GM12875 (cell line): ENCODE data around the gene RAD18.

Experiments
- H3K4me3 ChIP-seq: one replicate; pipeline ENCODE4 v1.5.1; 2011; ENCODE audit warnings: low read depth, low read length, control low read depth
- TF ChIP-seq, protein P1 (sequence below): IDR thresholded peaks from 2 replicates; pipeline ENCODE4 v1.5.1; 2011; ENCODE audit warnings: low read depth, mild to moderate bottlenecking, control low read depth, inconsistent platforms, low read length, moderate library complexity, borderline replicate concordance; ENCODE audit not compliant: insufficient read depth

RAD18 gene

GRCh38 chr3:8847317-8847716 is 116.0 kb downstream of the RAD18 start:
- no peak overlapping the region for H3K4me3 ChIP-seq
- TF ChIP-seq, protein P1, sequence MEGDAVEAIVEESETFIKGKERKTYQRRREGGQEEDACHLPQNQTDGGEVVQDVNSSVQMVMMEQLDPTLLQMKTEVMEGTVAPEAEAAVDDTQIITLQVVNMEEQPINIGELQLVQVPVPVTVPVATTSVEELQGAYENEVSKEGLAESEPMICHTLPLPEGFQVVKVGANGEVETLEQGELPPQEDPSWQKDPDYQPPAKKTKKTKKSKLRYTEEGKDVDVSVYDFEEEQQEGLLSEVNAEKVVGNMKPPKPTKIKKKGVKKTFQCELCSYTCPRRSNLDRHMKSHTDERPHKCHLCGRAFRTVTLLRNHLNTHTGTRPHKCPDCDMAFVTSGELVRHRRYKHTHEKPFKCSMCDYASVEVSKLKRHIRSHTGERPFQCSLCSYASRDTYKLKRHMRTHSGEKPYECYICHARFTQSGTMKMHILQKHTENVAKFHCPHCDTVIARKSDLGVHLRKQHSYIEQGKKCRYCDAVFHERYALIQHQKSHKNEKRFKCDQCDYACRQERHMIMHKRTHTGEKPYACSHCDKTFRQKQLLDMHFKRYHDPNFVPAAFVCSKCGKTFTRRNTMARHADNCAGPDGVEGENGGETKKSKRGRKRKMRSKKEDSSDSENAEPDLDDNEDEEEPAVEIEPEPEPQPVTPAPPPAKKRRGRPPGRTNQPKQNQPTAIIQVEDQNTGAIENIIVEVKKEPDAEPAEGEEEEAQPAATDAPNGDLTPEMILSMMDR: no peak

GRCh38 chr3:8846176-8846575 is 117.1 kb downstream of the RAD18 start:
- H3K4me3 ChIP-seq: no peak overlapping the region
- TF ChIP-seq, protein P1: no peak

- TF ChIP-seq, protein P1: no peak
- no peak overlapping the region for H3K4me3 ChIP-seq
These were observed 117.6 kb downstream of the RAD18 start for GRCh38 chr3:8845641-8846040.

GRCh38 chr3:8843347-8843746 is 119.9 kb downstream of the RAD18 start:
- TF ChIP-seq, protein P1: no peak
- H3K4me3 ChIP-seq: no peak overlapping the region

DNA sequence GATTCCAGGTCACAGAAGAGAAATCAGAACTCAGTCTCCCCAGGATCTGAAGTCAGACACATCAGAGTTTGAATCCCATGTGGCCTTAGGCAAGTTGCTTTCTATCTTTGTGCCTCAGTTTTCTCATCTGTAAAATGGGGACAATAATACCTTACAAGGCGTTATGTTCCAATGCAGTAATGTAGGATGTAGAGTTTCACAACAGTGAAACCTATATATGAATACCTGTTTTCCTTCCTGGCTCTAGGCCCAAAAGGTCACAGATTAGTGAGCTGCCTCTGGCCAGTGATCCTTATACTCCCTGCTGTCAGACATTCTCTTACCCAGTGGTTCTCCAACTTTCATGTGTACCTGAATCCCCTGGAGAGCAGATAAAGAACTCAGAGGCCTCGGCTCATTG is 121.0 kb downstream of the RAD18 start:
- TF ChIP-seq, protein P1: no peak
- no peak overlapping the region for H3K4me3 ChIP-seq

DNA sequence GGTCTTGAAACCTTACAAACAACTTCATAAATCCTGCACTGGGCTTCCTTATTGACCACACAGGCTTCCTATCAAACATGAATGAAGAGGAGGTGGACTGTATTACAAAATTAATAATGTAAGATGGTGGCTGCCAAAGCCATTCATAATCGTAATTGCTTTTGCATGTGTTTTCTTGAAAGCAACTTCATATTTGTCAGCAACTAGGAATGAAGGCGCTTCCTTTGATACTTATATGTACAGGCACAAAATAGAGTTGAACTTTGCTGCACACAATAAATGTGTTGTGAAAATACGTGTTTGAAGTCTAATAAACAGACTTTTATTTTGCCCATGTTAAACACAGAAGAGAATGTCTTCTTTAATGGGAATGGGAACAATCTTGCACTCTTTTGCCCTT is 121.8 kb downstream of the RAD18 start:
- H3K4me3 ChIP-seq: no peak overlapping the region
- TF ChIP-seq, protein P1: no peak

- H3K4me3 ChIP-seq: no peak overlapping the region
- TF ChIP-seq, protein P1: no peak
These were observed 122.7 kb downstream of the RAD18 start for GRCh38 chr3:8840556-8840955.
